Measurements from ENCODE around the gene TP53I3.
"Not testable (repeated sequence)": the region's sequence is repeated elsewhere in the genome, so short reads cannot be mapped to it uniquely, and the experiment has no call there.

Gene TP53I3

DNA sequence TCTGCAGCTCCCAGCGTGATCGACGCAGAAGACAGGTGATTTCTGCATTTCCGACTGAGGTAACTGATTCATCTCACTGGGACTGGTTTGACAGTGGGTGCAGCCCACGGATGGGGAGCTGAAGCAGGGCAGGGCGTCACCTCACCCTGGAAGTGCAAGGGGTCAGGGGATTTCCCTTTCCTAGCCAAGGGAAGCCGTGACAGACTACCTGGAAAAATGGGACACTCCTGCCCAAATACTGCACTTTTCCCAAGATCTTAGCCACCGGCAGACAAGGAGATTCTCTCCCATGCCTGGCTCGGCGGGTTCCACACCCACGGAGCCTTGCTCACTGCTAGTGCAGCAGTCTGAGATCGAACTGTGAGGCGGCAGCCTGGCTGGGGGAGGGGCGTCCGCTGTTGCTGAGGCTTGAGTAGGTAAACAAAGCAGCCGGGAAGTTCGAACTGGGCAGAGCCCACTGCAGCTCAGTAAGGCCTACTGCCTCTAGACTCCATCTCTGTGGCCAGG is 10.6 kb upstream of the TP53I3 start:
- DNase-seq (ENCODE audit: low read depth in 3 of 3), result not testable (repeated sequence)

DNA sequence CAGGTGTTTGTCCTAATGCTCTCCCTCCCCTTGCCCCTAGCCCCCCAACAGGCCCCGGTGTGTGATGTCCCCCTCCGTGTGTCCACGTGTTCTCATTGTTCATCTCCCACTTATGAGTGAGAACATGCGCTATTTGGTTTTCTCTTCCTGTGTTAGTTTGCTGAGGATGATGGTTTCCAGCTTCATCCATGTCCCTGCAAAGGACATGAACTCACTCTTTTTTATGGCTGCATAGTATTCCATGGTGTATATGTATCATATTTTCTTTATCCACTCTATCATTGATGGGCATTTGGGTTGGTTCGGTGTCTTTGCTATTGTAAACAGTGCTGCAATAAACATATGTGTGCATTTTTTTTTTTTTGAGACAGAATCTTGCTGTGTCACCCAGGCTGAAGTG is 8.6 kb upstream of the TP53I3 start:
- DNase-seq (ENCODE audit: low read depth in 3 of 3), result not testable (repeated sequence)

DNA sequence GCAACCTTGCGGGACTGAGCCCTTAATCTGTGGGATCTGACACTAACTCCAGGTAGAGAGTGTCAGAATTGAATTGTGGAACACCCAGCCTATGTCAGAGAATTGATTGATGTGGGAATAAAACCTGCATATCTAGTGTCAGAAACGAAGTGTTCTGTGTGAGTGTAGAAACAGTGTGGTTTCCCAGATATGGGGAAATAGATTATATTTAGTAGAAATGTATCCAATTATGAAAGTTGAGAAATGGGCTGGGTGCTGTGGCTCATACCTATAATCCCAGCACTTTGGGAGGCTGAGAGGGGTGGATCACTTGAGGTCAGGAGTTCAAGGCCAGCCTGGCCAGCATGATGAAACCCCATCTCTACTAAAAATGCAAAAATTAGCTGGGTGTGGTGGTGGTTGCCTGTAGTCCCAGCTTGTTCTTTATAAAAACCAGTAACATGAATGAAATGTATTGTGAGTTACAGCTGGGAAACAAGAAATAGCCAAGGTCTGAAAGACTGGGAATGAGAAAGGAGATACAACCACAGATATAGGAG is 4.3 kb upstream of the TP53I3 start:
- no peak for DNase-seq (ENCODE audit: low read depth in 3 of 3)

DNA sequence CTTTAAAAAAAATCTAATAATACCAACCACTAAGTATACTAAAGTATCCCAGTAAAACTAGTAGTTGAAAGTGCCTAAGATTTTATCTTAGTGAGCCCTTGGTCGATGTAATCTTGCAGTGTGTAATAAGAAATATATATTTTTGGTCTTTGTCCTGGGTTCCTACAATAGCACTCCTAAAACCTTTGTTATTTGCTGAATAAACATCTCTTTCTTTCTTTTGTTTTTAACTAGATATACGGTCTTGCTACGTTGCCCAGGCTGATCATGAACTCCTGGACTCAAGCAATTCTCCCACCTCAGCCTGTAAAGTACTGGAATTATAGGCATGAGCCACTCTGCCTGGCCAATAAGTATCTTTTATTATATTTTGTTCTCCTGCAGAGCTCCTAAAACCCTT is 2.4 kb upstream of the TP53I3 start:
- no peak for DNase-seq (ENCODE audit: low read depth in 3 of 3)

DNA sequence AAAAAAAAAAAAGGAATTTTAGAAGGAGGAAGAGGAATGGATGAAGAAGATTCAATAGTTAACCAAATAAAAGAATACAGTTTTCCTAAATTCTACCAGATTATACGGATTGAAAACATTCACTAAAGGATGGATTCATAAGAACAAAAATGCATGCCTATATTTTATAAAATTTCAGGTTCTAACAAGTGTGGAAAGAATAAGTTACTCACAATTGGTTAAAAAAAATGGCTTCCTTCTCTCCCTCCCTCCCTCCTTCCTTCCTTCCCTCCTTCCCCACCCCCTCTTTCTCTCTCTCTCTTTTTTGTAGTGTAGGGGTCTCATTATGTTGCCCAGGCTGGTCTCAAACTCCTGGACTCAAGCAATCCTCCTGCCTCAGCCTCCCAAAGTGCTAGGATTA is 1.6 kb upstream of the TP53I3 start:
- DNase-seq (ENCODE audit: low read depth in 3 of 3), result no peak

DNA sequence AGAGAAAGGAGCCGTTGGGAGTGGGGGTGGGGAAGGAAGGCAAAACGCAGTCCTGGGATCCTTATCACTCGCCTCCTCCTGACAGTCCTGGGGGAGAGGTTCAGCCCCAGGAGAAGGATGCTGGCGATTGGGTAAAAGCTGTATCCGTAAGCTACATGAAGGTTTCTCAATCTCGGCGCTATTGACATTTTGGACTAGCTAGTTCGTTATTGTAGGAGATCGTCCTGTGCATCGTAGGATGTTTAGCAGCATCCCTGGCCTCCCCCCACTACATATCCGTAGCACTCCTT is 511 bp upstream of the TP53I3 start:
- DNase-seq (ENCODE audit: low read depth in 3 of 3), result no peak

DNA sequence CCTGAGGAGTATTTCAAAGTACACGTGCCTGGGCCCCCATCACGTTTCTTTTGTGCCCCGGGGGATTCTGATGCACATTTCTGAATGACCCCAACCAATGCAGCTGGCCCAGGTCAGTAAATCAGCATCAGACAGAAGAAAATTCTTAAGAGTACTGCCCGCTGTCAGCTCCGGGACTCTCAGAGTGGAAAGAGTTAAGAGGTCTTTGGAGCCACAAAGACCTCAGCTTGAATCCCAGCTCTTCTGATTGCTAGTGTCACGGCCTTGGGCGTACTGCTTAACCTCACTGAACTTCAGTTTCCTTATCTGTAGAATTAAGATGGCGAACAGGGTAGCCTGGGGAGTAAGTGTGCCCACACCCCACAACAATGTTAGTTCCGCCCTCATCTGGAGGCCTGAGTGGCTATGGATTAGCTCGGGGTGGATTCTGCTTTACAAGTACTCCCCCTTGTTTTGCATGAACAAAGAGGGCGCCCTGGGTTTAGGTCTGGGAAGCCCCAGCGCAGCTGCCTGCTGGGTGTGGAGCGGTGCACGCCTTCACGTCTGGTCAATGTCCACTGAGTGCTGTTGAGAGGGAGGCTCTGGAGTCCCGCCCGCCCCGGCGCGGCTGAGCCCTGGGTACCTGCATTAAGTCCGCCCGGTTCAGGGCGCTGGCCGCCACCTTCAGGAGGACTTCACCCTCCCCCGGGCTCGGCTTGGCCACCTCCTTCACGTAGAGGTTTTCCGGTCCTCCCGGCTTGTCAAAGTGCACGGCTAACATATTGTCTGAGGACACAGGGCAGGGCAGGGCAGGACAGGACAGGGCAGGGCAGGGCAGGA is 858 bp downstream of the TP53I3 start:
- DNase-seq (ENCODE audit: low read depth in 3 of 3), result no peak

DNA sequence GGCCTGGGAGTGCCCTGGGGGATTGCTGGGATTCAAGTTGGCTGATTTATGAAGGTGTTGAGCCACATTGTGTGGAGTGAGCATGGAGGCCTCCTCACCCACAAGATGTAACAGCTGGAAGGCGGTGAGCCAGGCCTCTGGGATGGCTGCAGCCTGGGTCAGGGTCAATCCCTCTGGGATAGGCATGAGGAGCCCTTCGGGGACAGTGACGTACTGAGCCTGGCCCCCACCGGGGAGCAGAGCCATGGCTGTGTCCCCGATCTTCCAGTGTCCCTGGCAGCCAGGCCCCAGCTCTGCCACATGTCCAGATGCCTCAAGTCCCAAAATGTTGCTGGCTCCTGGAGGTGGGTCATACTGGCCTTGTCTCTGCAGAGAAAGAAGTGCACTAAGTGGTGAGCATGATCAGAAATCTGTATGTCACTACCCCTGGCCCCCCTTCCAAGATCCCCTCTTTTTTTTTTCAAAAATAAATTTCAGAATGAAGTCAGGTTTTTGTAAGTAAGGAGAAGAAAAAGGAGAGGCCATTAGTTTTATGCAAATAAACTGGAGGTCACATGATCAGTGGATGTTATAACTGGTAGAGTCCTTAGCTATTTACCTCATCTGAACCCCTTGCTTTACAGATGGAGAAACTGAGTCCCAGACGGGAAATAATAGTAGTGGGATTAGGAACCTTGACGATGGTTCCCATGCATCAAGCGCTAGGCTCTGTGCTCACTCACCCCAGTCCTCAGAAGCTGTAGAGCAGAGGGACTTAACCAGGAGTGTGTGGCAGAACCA is 1.7 kb downstream of the TP53I3 start:
- DNase-seq (ENCODE audit: low read depth in 3 of 3), result no peak

DNA sequence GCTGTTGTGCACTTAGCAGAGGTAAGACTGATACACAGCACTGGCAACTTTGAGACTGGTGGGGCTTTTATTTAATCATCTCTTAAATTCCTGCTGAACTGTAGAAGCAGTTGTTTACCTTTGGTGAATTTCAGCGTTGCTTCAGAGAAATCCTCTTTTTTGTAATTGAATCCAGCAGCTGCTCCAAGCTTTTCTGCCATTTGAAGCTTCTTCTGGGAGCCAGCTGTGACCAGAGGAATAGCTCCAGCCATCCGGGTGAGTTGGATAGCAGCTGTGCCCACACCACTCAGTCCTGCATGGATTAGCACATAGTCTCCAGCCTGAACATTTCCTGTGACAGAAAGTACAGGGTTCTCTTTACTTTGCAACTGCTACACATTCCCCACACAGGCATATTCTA is 3.9 kb downstream of the TP53I3 start:
- no peak for DNase-seq (ENCODE audit: low read depth in 3 of 3)

DNA sequence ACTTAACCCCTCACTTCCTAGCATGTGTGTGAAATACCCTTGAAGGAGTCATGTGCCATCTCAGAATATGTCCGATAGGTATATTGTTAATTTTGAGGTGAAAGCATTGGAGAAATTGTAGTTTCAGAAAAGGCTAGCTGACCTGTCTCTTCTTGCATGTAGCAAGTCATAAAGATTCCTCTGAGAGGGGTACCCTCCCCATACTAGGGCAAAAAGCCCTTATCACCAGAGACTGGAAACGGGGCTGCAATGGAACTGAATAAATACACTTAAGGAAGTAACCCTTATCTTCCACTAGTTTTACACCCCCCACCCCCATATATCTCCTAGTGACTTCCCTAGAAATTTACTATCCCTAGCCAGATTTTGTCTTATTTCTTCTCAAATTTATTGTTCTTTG is 6.8 kb downstream of the TP53I3 start:
- DNase-seq (ENCODE audit: low read depth in 3 of 3), result no peak

DNA sequence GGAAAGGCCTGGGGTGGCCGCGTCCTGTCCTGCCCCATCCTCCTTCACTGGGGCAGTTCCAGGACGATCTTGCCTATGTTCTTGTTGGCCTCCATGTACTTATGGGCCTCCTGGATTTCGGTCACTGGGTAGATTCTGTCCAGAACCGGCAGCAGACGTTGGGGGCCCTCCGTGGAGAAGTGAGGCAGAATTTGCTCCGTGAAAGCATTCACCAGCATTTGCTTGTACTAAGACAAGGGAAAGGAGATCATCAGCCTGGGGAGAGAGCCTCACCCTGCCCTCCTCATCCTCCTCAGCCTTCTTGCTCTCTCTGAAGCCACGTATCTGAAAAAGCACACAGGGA is 7.1 kb downstream of the TP53I3 start:
- DNase-seq (ENCODE audit: low read depth in 3 of 3), result no peak

DNA sequence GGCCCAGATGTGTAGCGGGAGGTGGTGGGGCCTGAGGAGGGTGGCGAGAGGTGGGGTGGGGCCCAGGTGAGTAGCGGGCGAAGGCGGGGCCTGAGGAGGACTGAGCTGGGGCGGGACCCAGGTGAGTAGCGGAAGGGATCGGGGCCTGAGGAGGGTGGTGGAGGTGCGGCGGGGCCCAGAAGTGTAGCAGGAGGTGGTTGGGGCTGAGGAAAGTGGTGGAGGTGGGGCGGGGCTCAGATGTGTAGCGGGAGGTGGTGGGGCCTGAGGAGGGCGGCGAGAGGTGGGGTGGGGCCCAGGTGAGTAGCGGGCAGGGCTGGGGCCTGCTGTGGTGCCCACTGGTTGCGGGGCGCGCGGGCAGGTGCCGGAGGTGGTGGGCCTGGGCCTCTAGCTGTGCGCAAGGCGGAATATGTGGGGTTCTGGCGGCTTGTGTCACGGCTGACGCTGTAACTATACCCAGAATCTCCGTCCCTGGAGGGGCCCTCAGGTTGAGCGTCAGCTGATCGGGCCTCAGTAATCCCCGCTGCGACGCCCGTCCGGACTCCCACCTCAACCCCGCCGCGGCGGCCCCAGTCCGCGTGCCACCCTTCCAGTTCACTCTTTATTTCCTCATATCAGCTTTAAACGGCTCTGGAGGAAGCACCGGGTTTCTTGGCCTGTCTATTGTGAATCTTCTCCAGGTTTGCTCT is 7.6 kb downstream of the TP53I3 start:
- DNase-seq (ENCODE audit: low read depth in 3 of 3), result peak in 1 of 3 donors; percentile 51

DNA sequence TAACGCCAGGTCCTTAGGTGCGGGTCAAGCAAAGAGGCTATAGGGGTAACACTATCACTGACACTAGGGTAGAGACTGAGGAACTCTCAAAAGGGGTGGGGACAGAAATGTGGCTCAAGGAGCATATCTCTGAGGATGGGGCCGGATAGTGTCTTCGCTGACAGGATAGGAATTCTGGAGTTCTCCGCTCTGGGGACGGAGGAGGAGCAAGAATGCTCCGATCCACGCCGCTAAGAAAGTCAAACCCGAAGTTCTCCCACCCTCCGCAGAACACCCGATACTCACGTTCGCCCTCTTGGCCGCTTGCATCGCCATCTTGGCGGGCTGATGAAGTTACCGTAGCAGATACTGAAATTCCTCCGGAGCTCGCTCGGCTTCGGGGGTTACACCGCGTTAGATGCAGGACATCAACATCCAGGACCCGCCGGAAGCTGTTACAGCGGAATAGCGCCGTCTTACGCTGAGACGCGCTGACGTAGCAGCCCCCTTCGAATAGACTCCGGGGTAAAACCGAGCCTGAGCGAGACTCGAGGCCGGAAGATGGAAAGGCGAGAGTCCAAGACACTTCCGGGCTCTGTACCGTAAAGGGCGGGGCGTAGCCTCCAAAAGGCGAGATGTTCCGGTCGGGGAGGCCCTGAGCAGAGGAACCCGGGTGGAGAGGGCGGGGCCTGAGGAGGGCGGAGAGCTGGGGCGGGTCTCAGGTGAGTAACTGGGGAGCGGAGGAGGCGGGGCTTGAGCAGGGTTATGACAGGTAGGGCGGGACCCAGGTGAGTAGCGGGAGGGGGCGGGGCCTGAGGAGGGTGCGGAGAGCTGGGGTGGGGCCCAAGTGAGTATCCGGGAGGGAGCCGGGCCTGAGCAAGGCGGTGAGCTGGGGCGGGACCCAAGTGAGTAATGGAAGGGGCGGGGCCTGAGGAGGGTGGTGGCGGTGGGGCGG is 8.5 kb downstream of the TP53I3 start, which contains the start of gene SF3B6:
Gene SF3B6 (minus strand): TSS at position 412 of the 934 bp plus-strand sequence. CDS start 97 bp downstream, at position 315.
- DNase-seq (ENCODE audit: low read depth in 3 of 3), result peak; percentile 97 to 100 (median 99)

DNA sequence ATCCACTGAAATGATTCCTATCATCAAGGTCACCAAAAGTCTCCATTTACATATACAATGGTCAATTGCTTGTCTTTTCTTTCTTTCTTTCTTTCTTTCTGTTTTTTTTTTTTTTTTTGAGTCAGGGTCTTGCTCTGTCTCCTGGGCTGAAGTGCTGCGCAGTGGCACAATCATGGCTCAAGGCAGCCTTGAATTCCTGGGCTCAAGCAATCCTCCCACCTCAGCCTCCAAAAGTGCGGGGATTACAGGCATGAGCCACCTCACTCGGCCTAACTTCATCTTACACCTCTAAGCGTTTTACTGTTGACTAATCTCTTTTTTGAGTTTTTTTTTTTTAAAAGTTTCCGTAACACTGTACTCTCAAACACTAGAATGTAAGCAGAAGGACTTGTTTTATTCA is 9.4 kb downstream of the TP53I3 start:
- DNase-seq (ENCODE audit: low read depth in 3 of 3), result no peak

DNA sequence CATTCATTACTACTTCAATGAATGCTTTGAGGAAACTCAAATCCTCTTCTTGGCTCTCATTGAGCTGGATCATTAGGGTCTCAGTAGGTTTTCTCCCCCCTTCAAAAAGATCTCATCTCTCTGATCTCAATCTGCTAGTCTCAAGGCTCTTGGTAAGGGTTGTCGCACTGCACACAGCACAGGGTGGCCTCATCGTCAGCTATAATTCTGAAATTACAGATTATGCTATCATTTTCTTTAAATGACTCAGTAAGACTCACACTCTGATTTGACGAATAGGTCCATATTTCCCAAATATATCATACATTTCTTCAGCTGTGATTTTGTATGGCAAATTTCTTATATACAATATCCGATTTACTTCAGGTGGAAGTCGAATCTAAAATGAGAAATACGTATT is 10.8 kb downstream of the TP53I3 start:
- no peak for DNase-seq (ENCODE audit: low read depth in 3 of 3)

DNA sequence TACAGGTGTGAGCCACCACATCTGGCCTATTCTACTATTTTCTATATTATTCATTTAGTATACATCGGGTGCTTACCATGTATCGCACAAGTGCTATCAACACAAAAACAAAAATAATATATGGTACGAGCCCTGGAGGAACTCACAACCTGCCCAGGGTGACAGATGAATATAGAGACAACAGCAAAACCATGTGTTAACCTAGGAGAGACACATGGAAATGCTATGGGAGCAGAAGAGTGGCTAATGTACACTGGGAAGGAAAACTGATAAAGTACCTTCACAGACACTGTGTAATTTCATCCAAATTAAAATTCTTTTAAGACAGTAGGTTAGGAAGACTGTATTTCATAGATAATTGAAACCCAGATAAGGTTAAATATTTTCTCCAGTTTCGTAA is 12.4 kb downstream of the TP53I3 start:
- no peak for DNase-seq (ENCODE audit: low read depth in 3 of 3)

DNA sequence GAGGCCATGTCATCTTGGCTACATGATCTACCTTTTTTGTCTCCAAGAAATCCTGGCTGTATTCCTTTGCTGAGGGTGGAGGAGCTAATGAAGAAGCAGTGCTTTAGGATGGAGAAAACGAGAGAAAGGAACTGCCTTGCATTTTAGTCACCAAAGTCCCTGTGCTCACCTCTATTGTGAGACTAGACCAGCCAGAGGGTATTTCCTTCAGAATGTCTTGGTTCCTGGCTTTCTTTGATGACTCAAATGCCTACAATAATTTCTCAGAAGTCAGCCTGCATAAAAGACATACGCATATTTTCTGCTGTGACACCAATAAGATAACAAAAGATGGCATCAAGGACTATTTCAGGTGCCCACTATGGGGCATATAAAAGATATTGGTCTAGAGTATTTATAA is 19.3 kb downstream of the TP53I3 start:
- no peak for DNase-seq (ENCODE audit: low read depth in 3 of 3)

DNA sequence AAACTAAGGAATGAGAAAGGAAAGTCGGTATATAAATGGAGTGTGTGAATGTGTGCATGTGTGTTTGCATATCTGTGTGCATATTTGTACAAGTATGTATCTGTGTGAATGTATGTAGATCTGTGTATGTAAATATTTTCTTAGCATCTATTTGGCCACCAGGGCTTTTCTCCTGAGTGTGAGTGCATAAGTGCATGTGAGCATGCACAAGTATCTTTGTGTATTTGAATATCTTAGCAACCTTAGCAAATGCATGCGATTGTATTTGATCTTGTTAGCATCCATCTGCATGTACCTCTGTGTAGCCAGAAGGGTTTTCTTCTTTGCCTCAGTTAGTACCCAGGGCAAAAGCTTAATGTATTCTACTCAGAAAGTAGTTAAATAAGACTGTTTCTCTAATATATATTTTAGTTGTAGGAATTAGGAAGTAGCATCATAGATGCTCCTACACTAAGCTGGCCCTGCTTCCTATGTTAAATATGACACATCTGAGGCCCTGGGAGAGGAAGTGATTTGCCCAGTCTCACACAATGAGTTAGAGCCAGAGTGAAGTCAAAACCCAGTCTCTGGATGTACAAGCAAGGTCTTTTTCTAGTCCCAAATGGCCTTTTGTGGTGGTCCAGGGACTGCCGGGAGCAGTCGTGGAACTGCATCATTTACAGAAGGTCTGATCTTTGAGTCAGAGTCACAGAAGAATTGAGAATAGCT is 25.9 kb downstream of the TP53I3 start:
- DNase-seq (ENCODE audit: low read depth in 3 of 3), result no peak

DNA sequence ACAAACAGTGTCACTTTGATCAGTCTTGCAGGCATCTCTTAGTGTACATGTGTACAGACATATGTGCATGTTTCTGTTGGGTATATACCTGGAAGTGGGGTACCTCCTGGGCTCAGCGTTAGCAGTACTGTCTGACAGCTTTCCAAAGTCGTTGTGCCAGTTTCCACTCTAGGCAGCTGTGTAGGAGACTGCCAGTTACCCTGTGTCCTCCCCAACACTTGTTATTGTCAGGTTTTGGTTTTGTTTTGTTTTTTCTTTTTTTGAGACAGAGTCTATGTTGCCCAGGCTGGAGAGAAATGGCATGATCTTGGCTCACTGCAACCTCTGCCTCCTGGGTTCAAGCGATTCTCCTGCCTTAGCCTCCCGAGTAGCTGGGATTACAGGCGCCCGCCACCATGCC is 28.9 kb downstream of the TP53I3 start:
- no peak for DNase-seq (ENCODE audit: low read depth in 3 of 3)

DNA sequence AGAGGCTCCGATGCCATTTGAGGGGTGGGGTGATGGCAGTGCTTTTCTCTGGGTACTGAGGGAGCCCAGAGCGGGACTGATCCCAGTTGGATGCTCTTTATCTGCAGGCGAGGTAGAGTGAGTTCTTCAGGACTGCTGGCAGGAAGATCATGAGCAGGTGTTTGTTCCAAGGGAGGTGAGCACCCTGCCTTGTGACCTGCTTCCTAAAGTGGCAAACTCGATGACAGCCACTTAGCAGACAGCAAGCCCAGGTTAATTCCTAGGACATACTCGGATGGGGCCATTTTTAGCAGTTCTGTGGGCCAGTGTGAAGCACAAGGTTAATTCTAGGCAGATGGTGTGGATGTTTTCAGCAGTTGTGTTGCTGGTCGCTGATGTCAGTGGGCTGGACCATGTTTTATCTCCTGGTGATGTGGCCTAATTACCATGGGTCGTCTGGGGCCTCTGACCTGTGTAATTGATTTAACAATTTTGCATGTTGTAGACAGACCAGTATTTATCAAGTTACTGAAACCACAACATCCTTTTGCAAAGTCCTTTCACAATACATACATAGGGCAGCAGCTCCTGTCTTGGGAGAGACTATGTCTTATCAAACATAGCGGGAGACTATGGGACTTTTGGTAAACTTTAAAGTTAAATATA is 30.1 kb downstream of the TP53I3 start:
- DNase-seq (ENCODE audit: low read depth in 3 of 3), result no peak
